IPS-NIHi11 (cell line): Measurements from ENCODE around the gene RPL39.
A peak's percentile ranks its signal among the peaks of the same experiment; 100 is the strongest.
"Not testable (repeated sequence)": the region's sequence is repeated elsewhere in the genome, so short reads cannot be mapped to it uniquely, and the experiment has no call there.

Experiments
- DNase-seq: peaks from one replicate; pipeline ENCODE4 v3.0.0; 2012; ENCODE audit warnings: mixed read lengths, low spot score

RPL39 gene

DNA sequence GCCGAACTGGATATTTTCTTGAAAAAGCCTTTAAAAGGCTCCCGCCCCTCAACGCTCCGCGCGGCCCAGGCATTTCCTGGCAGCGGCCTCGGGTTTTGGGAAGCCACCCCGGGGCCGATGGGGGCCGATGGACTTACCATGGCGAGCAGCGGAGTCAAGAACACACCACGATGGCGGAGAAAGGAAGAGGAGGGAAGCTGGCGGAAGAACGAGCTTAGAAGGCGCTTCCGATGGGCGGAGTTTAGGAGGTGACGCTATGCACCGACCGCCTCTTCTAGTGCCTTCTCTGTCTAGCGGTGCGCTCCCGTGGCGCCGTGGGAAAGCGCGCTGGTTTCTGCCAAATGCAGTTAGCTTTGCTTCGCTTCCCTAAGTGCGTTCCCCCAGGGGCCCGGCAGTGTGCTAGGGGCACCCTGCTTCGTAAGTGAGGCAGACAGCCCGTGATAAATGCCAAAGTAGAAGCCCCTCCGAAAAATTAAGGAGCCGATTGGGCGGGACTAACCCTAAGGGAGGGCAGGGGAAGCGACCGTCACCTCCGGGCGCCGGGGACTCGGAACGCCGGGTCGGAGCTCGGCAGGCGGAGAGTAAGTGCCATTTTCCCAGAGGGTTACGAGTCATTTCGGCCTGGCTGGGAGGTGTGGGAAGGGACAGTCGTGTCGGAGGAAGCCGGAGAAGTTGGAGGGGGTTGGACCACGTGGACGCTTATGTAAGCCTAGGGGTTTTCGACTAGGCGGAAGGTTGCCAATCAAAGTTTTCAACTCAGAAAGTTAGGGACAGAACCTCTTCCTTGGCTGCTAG, at the start of gene RPL39:
Gene RPL39 (minus strand): TSS at position 194 of the 795 bp plus-strand sequence. CDS start 54 bp downstream, at position 140.
- peak; percentile 77 for DNase-seq

DNA sequence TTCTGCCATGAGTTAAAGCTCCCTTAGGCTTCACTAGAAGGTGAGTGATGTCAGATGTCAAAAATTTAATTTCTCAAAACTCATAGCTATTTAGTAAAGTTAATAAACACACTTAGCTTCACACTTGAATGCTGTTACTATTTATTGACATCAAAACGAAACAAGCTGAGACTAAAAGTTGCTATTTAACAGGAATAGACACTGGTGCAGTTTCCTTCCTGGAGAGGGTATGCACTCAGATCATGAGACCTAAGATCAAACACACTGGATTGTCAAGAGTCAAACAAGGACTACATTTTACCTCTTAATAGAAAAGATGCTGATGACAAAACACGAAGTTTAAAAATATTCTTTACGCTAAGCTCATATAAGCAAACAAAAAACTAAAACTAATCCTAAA, 42.5 kb upstream of the RPL39 start:
- no peak for DNase-seq

DNA sequence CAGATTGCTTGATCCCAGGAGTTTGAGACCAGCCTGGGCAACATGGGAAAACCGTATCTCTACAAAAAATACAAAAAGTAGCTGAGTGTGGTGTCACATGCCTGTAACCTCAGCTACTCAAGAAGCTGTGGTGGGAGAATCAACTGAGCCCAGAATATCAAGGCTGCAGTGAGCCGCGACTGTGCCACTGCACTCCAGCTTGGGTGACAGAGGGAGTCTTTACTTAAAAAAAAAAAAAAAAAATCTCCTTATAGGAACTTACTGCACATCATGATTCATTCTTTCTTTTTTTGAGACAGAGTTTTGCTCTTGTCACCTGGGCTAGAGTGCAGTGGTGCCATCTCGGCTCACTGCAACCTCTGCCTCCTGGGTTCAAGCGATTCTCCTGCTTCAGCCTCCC, 37.0 kb upstream of the RPL39 start:
- DNase-seq = no peak

DNA sequence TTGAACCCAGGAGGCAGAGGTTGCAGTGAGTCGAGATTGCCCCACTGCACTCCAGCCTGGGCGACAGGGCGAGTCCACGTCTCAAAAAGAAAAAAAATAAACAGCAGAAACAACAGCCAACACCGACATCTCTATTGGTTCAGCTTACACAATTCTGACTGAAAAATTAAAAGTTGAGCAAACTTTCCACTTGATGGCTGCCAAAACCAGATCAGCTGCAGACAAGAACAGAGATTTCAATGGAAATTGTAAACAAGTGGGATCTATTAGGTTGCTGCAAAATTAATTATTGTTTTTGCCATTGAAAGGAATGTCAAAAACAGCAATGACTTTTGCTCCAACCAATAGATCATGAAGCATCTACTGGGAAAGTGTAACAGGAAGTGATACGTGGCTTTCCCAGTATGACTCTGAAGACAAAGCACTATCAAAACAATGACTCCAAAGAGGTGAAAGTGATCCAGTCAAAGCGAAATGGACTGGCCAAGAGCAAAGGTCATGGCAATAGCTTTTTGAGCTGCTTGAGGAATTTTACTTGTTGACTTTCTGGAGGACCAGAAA, 35.0 kb upstream of the RPL39 start:
- DNase-seq = no peak

DNA sequence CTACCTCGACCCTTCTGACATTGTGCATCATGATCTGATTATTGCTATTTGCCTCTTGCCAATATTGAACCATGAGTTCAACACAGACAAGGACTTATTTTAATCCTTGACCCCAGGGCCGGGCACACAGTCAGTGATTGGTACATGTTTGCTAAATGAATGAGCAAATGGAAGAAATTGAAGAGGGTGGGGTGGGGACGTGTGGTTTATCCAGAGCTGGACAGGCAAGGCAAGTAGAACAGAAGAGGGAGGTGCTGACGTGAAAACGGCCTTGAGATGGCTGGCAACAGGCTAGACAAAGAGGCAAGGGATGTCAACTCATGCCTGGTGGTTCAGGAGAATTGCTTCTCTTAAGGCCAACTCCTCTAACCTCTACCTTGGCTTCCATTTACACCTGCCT, 32.8 kb upstream of the RPL39 start:
- not testable (repeated sequence) for DNase-seq

DNA sequence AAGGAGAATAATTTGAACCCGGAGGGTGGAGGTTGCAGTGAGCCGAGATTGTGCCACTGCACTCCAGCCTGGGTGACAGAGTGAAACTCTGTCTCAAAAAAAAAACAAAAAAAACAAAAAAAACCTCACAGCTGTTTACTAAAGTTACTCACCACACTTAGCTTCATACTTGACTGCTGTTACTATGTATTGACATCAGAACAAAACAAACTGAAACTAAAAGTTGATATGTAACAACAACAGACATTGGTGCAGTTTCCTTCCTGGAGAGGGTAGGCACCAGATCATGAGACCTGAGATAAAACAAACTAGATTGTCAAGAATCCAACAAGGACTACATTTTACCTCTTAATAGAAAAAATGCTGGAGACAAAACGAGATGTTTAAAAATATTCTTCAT, 30.3 kb upstream of the RPL39 start:
- not testable (repeated sequence) for DNase-seq

DNA sequence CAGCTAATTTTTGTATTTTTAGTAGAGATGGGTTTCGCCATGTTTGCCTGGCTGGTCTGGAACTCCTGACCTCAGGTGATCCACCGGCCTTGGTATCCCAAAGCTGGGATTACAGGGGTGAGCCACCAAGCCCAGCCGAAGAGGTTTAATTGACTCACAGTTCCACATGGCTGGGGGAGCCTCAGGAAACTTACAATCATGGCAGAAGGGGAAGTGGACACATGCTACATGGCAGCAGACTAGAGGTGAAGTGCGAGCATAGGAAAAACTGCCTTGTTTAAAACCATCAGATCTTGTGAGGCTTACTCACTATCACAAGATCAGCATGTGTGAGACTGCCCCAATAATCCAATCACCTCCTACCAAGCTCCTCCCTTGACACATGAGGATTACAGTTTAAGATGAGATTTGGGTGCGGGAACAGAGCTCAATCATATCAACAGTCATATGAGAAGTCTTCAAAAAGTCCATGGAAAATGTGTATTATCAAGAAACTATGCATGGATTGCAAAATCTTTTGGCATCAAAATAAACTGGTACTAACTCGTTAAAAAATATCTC, 25.8 kb upstream of the RPL39 start:
- no peak for DNase-seq

DNA sequence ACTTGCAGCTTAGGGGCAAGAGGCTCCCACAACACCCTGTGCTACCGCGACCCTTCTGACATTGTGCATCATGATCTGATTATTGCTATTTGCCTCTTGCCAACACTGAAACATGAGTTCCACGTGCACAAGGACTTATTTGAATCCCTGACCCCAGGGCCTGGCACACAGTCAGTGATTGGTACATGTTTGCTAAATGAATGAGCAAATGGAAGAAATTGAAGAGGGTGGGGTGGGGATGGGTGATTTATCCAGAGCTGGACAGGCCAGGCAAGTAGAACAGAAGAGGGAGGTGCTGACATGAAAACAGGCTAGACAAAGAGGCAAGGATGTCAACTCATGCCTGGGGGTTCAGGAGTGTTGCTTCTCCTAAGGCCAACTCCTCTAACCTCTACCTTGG, 24.9 kb upstream of the RPL39 start:
- no peak for DNase-seq

DNA sequence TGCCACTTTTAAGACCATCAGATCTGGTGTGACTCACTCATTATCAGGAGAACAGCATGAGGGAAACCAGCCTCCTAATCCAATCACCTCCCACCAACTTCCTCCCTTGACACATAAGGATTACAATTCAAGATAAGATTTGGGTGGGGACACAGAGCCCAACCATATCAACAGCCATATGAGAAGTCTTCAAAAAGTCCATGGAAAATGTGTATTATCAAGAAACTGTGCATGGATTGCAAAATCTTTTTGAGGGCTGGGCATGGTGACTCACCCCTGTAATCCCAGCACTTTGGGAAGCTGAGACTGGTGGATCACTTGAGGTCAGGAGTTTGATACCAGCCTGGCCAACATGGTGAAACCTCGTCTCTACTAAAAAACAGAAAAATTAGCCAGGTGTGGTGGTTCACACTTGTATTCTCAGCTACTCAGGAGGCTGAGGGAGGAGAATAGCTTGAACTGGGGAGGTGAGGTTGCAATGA, 17.8 kb upstream of the RPL39 start:
- no peak for DNase-seq

DNA sequence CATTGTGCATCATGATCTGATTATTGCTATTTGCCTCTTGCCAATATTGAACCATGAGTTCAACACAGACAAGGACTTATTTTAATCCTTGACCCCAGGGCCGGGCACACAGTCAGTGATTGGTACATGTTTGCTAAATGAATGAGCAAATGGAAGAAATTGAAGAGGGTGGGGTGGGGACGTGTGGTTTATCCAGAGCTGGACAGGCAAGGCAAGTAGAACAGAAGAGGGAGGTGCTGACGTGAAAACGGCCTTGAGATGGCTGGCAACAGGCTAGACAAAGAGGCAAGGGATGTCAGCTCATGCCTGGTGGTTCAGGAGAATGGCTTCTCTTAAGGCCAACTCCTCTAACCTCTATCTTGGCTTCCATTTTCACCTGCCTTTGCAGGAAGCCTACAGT, 17.0 kb upstream of the RPL39 start:
- not testable (repeated sequence) for DNase-seq

DNA sequence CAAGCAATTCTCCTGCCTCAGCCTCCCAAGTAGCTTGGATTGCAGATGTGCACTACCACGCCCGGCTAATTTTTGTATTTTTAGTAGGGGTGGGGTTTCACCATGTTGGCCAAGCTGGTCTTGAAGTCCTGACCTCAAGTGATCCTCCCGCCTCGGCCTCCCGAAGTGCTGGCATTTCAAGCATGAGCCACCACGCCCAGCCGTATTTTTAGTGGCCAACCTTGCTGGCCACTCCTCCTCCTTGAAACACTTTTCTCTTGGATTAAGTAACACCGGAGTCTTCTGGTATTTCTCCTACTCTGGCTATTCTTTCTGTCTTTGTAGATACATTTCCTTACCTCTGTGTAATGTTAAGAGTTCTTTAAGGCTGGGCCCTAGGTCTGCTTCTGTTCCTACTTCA, 11.1 kb upstream of the RPL39 start:
- no peak for DNase-seq

DNA sequence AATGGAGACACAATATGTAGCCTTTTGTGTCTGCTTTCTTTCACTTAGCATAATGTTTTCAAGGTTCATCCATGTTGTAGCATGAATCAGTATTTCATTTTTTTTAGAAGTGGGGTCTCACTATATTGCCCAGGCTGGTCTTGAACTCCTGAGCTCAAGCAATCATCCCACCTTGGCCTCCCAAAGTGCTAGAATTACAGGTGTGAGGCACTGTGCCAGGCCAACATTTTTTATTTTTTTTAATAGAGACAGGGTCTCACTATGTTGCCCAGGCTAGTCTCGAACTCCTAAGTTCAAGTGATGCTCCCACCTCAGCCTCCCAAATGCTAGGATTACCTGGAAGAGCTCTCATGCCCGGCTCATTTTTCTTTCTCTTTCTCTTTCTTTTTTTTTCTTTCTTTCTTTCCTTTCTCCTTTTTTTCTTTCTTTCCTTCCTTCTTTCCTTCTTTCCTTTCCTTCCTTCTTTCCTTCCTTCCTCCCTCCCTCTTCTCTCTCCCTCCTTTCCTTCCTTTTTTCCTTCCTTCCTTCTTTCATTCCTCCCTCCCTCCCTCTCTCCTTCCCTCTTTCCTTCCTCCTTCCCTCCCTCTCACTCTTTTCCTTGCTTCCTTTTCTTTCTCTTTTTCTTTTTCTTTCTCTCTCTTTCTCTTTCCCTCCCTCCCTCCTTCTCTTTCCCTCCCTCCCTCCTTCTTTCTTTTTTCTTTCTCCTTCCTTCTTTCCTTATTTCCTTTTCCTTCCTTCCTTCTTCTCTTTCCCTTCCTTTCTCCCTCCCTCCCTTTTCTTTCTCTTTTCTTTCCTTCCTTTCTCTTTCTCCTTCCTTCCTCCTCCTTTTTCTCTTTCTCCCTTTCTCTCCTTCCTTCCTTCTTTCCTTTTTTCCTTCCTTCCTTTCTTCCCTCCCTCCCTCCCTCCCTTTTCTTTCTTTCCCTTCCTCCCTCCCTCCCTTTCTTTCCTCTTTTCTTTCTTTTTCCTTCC, 10.1 kb upstream of the RPL39 start:
- DNase-seq = no peak

DNA sequence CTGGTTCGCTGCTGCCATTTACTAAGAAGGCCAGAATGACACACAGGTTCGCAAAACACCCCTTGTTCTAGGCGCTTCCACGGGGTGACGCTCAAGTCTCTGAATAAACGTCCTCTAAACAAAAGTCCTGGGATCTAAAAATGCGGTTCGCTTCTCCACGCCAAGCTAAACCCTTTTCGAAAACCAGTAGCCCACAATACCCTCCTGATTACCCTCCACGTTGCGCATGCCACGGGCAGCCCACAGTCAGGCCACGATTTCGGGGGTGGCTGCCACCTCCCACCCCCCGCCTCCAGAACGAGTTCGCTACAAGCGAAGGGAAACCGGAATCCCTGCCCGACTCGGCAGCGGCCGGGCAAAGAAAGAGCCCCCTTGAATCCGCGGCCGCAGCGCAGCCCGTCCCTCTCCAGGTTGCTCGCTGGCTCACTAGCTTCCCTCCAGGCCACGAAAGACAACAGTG, 423 bp downstream of the RPL39 start:
- DNase-seq = no peak

DNA sequence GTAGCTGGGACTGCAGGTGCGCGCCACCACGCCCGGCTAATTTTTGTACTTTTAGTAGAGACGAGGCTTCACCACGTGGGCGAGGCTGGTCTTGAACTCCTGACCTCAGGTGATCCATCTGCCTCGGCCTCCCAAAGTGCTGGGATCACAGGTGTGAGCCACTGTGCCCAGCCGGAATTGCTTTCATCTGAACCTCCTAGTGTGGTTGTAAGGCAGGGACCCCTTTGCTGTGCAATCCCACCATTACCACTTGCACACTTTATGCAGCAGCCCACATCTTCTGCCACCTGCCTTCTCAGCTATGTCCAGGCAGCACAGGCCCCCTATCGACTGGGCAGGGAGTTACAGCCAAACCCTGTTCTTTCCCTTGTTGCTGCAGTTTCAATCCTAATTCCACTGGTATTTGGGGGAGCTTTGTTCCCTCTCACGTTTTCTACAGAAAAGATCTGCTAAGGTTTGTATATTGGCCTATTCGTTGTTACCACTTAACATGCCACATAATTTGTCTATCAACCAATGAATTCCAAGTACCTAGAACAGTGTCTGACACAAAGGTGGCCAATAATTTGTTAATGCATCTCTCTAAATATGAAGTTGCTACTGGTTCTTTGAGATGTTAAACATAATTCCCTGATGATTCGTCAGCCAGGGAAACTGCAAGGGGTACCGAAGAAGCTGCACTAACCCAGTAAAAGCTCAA, 6.5 kb downstream of the RPL39 start:
- DNase-seq = peak; percentile 23

DNA sequence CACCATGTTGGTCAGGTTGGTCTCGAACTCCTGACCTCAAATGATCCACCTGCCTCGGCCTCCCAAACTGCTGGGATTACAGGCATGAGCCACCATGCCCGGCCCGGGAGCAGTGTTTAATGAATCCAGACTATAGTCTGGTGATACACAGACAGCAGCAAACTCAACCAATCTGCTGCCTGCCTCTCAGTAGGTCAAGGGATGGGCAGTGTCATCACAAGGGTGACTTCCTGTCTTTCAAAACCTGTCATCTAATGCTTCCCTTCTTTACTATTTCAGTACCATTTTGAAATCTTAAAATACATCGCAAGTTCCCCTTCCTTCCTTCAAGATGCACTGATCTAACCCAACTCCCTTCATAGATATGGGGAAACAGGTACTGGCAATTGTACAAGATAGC, 8.4 kb downstream of the RPL39 start:
- no peak for DNase-seq

DNA sequence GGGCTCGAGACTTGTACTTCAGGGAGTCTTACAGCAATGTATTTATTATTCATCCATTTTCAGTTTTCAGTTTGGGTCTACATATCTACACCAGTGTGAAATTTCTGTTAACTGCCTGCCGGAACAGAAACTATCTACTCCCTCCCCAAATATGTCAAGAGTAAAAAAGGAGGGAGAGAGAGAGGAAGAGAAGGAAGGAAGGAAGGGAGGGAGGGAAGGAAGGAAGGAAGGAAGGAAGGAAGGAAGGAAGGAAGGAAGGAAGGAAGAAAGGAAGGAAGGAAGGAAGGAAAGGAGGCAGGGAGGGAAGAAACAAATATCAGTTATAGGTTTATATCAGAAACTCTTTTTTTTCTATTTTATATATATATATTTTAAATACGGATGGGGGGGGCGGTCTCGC, 12.6 kb downstream of the RPL39 start:
- DNase-seq = no peak

DNA sequence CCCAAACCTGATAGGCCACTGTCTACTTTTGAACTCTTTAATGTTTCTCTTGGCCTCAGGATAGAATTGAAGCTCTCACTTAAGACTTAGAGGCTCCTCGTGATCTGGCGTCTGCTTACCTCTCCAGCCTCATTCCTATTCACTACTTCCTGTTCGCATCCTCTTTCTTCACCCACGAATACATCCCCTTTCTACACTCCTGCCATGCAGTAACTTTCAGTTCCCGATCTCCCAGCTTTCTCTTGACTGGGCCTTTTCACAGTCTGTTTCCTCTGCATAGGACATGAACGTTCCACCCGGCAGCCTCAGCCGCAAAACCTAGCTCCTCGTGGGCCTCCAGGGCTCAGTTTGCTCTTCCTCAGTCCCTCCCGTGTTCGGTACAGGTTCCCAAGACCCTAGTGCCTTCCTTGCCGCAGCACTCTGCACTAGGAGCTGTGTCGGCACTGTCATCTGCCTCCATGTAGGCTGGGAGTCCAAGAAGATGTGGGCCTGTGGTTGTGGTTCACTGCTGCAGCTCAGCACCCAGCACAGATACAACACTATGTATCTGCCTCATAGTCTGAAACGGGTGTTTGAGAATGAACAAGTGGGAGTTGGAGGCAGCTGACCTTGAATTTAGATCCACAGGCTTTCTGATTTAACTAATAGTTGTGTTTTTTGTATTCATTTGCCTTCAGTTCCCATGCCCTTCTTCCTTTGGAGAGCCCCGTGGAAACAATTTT, 15.8 kb downstream of the RPL39 start:
- no peak for DNase-seq

DNA sequence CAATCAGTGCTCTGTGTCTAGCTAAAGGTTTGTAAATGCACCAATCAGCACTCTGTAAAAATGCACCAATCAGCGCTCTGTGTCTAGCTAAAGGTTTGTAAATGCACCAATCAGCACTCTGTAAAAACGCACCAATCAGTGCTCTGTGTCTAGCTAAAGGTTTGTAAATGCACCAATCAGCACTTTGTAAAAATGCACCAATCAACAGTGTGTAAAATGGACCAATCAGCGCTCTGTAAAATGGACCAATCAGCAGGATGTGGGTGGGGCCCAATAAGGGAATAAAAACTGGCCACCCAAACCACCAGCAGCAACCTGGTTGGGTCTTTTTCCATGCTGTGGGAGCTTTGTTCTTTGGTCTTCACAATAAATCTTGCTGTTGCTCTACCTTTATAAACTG, 22.0 kb downstream of the RPL39 start:
- DNase-seq = not testable (repeated sequence)

DNA sequence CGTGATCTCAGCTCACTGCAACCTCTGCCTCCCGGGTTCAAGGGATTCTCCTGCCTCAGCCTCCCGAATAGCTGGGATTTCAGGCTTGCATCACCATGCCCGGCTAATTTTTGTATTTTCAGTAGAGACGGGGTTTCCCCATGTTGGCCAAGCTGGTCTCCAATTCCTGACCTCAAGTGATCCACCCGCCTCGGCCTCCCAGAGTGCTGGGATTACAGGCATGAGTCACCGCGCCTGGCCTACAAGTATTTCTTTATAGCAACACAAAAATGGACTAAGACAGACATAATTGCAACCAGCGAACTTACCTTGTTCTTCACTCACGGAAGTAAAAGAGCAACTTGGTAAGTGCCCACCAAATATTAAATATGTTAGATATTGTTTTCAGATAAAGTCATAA, 23.0 kb downstream of the RPL39 start:
- not testable (repeated sequence) for DNase-seq

DNA sequence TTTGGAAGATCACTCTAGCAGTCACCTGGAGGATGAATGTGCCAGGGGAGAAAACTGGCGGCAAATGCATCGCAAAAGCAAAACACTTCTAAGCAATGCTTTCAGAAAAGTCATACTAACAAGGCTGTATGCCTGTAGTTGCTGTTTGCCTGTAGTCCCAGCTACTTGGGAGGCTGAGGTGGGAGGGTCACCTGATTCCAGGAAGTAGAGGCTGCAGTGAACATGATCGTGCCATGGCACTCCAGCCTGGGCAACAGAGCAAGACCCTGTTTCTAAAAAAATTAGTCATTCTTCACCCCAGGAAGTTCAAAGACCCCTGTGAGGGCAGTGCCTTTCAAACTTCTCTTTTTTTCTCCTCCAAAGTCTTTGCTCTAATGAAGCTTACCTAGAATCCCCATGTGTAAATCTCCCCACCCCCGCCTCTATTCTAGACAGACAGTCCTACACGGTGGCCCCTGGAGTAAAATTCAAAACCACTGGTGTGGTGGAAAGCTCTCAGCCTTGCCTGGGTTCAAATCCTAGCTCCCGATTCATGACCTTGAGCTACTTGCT, 27.5 kb downstream of the RPL39 start:
- DNase-seq = no peak
